SK-N-SH treated with all-trans-retinoic acid at 6 μM for 48 hours (cell line): ENCODE measurements around the gene SRF.
A peak's percentile ranks its signal among the peaks of the same experiment; 100 is the strongest.

Experiments used
- ATAC-seq: fragments of 200-7000 bp; cut with Tn5 transposase; 3 replicates; pipeline ENCODE4 v1.9.1; 2020; ENCODE audit warnings: mild to moderate bottlenecking, moderate library complexity
- ARNTL ChIP-seq: fragments of 450-650 bp; formaldehyde crosslinking; IDR thresholded peaks from 2 replicates; pipeline ENCODE4 v1.5.0; 2020; ENCODE audit warnings: low read depth, mild to moderate bottlenecking, moderate library complexity, borderline replicate concordance
- BACH2 ChIP-seq: fragments of 250-450 bp; sonication (Bioruptor Pico); IDR thresholded peaks from 2 replicates; pipeline ENCODE4 v1.9.0; 2021; ENCODE audit warnings: mild to moderate bottlenecking, borderline replicate concordance
- CSDC2 ChIP-seq: fragments of 250-450 bp; sonication (Bioruptor Pico); IDR thresholded peaks from 2 replicates; pipeline ENCODE4 v1.5.0; 2020; ENCODE audit warnings: mild to moderate bottlenecking, moderate library complexity
- ESRRG ChIP-seq: fragments of 250-450 bp; sonication (Bioruptor Pico); IDR thresholded peaks from 2 replicates; pipeline ENCODE4 v1.6.1; 2021; ENCODE audit warnings: mild to moderate bottlenecking
- GLIS3 ChIP-seq: fragments of 250-450 bp; sonication (Bioruptor Pico); IDR thresholded peaks from 2 replicates; pipeline ENCODE4 v1.5.0; 2020; ENCODE audit warnings: mild to moderate bottlenecking, moderate library complexity
- ISL1 ChIP-seq: fragments of 250-450 bp; sonication (Bioruptor Pico); IDR thresholded peaks from 2 replicates; pipeline ENCODE4 v2.1.2; 2022; ENCODE audit warnings: mild to moderate bottlenecking, moderate library complexity
- OSR1 ChIP-seq: fragments of 250-450 bp; sonication (Bioruptor Pico); IDR thresholded peaks from 2 replicates; pipeline ENCODE4 v1.8.0; 2022; ENCODE audit warnings: moderate library complexity, mild to moderate bottlenecking, inconsistent platforms
- PPARA ChIP-seq: fragments of 250-450 bp; sonication (Bioruptor Pico); IDR thresholded peaks from 2 replicates; pipeline ENCODE4 v1.5.0; 2020; ENCODE audit warnings: mild to moderate bottlenecking, borderline replicate concordance
- RARB ChIP-seq: fragments of 250-450 bp; sonication (Bioruptor Pico); IDR thresholded peaks from 2 replicates; pipeline ENCODE4 v1.8.0; 2021; ENCODE audit warnings: mild to moderate bottlenecking, moderate library complexity
- SNAI2 ChIP-seq: fragments of 250-450 bp; sonication (Bioruptor Pico); IDR thresholded peaks from 2 replicates; pipeline ENCODE4 v1.5.0; 2020; ENCODE audit warnings: mild to moderate bottlenecking, moderate library complexity
- TCF4 ChIP-seq: fragments of 250-450 bp; sonication (Bioruptor Pico); IDR thresholded peaks from 2 replicates; pipeline ENCODE4 v1.8.0; 2021; ENCODE audit warnings: mild to moderate bottlenecking, moderate library complexity, borderline replicate concordance
- TOX ChIP-seq: fragments of 250-450 bp; sonication (Bioruptor Pico); IDR thresholded peaks from 2 replicates; pipeline ENCODE4 v1.8.0; 2021; ENCODE audit warnings: mild to moderate bottlenecking, moderate library complexity, borderline replicate concordance
- ZC3H10 ChIP-seq: fragments of 250-450 bp; sonication (Bioruptor Pico); IDR thresholded peaks from 2 replicates; pipeline ENCODE4 v1.5.1; 2021; ENCODE audit warnings: mild to moderate bottlenecking, moderate library complexity
- ZFP3 ChIP-seq: fragments of 250-450 bp; sonication (Bioruptor Pico); IDR thresholded peaks from 2 replicates; pipeline ENCODE4 v1.5.0; 2020; ENCODE audit warnings: mild to moderate bottlenecking, moderate library complexity
- ZFP30 ChIP-seq: fragments of 450-650 bp; formaldehyde crosslinking; IDR thresholded peaks from 2 replicates; pipeline ENCODE4 v1.5.0; 2022; ENCODE audit warnings: mild to moderate bottlenecking, moderate library complexity
- ZNF70 ChIP-seq: fragments of 450-650 bp; formaldehyde crosslinking; IDR thresholded peaks from 2 replicates; pipeline ENCODE4 v1.5.0; 2020; ENCODE audit warnings: mild to moderate bottlenecking, moderate library complexity
- ZNF8 ChIP-seq: fragments of 450-650 bp; formaldehyde crosslinking; IDR thresholded peaks from 2 replicates; pipeline ENCODE4 v1.5.0; 2020; ENCODE audit warnings: mild to moderate bottlenecking, moderate library complexity
- TF ChIP-seq, protein P1 (sequence below): fragments of 250-450 bp; sonication (Bioruptor Pico); IDR thresholded peaks from 2 replicates; pipeline ENCODE4 v1.8.0; 2020; ENCODE audit warnings: mild to moderate bottlenecking, moderate library complexity, borderline replicate concordance
- TF ChIP-seq, protein P2 (sequence below): fragments of 250-450 bp; sonication (Bioruptor Pico); IDR thresholded peaks from 2 replicates; pipeline ENCODE4 v1.5.1; 2021; ENCODE audit warnings: mild to moderate bottlenecking, moderate library complexity
- TF ChIP-seq, protein P3 (sequence below): fragments of 250-450 bp; sonication (Bioruptor Pico); IDR thresholded peaks from 2 replicates; pipeline ENCODE4 v1.5.0; 2020; ENCODE audit warnings: mild to moderate bottlenecking, moderate library complexity
- TF ChIP-seq, protein P4 (sequence below): fragments of 250-450 bp; sonication (Bioruptor Pico); IDR thresholded peaks from 2 replicates; pipeline ENCODE4 v1.5.1; 2020; ENCODE audit warnings: low read depth, mild to moderate bottlenecking, moderate library complexity
- TF ChIP-seq, protein P5 (sequence below): fragments of 250-450 bp; sonication (Bioruptor Pico); IDR thresholded peaks from 2 replicates; pipeline ENCODE4 v1.8.0; 2021; ENCODE audit warnings: low read depth, mild to moderate bottlenecking, moderate library complexity, borderline replicate concordance

Gene SRF

DNA sequence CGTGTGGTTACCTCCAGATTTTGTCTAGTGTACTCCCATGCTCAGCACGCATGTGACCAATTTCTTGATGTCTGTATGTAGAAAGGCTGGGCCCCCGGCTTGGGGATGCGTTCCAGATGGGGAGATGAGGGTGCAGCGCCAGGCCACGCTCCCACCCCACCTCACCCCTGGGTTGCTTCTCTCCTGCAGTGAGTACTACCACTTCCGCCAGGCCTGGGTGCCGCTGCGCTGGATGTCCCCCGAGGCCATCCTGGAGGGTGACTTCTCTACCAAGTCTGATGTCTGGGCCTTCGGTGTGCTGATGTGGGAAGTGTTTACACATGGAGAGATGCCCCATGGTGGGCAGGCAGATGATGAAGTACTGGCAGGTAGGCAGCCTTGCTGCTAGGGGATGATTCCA is 11.5 kb upstream of the SRF start:
- ATAC-seq = no peak
- no peak for TF ChIP-seq SNAI2 (CRISPR knock-in tag)
- no peak for TF ChIP-seq RARB
- no peak for TF ChIP-seq ZC3H10
- no peak for TF ChIP-seq CSDC2
- TF ChIP-seq ARNTL (CRISPR knock-in tag) = no peak

DNA sequence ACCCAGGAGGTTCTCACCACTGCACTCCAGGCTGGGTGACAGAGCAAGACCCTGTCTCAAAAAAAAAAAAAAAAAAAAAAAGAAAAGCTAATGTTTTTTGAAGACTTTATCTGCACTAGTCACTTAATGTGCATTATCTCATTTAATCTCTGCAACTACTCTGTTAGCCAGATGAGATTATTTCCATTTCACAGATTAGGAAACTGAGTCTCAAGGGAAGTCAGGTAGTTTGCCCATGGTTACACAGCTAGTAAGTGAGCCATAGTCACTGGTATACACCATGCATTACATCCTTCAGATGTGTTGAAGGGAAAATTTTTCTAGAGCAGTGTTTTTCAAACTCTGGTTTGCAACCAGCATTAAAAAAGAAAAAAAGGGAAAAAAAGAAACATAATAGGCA is 7.2 kb upstream of the SRF start:
- TF ChIP-seq CSDC2 = no peak
- TF ChIP-seq BACH2 (CRISPR knock-in tag) = no peak
- TF ChIP-seq ZFP3 = no peak
- TF ChIP-seq ESRRG (CRISPR knock-in tag) = no peak
- no peak for TF ChIP-seq TCF4 (CRISPR knock-in tag)
- TF ChIP-seq, protein P1, sequence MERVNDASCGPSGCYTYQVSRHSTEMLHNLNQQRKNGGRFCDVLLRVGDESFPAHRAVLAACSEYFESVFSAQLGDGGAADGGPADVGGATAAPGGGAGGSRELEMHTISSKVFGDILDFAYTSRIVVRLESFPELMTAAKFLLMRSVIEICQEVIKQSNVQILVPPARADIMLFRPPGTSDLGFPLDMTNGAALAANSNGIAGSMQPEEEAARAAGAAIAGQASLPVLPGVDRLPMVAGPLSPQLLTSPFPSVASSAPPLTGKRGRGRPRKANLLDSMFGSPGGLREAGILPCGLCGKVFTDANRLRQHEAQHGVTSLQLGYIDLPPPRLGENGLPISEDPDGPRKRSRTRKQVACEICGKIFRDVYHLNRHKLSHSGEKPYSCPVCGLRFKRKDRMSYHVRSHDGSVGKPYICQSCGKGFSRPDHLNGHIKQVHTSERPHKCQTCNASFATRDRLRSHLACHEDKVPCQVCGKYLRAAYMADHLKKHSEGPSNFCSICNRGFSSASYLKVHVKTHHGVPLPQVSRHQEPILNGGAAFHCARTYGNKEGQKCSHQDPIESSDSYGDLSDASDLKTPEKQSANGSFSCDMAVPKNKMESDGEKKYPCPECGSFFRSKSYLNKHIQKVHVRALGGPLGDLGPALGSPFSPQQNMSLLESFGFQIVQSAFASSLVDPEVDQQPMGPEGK (CRISPR knock-in tag) = no peak
- no peak for TF ChIP-seq ZFP30
- TF ChIP-seq OSR1 (CRISPR knock-in tag) = no peak
- TF ChIP-seq, protein P2, sequence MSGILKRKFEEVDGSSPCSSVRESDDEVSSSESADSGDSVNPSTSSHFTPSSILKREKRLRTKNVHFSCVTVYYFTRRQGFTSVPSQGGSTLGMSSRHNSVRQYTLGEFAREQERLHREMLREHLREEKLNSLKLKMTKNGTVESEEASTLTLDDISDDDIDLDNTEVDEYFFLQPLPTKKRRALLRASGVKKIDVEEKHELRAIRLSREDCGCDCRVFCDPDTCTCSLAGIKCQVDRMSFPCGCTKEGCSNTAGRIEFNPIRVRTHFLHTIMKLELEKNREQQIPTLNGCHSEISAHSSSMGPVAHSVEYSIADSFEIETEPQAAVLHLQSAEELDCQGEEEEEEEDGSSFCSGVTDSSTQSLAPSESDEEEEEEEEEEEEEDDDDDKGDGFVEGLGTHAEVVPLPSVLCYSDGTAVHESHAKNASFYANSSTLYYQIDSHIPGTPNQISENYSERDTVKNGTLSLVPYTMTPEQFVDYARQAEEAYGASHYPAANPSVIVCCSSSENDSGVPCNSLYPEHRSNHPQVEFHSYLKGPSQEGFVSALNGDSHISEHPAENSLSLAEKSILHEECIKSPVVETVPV (CRISPR knock-in tag) = no peak
- no peak for TF ChIP-seq PPARA
- TF ChIP-seq, protein P3, sequence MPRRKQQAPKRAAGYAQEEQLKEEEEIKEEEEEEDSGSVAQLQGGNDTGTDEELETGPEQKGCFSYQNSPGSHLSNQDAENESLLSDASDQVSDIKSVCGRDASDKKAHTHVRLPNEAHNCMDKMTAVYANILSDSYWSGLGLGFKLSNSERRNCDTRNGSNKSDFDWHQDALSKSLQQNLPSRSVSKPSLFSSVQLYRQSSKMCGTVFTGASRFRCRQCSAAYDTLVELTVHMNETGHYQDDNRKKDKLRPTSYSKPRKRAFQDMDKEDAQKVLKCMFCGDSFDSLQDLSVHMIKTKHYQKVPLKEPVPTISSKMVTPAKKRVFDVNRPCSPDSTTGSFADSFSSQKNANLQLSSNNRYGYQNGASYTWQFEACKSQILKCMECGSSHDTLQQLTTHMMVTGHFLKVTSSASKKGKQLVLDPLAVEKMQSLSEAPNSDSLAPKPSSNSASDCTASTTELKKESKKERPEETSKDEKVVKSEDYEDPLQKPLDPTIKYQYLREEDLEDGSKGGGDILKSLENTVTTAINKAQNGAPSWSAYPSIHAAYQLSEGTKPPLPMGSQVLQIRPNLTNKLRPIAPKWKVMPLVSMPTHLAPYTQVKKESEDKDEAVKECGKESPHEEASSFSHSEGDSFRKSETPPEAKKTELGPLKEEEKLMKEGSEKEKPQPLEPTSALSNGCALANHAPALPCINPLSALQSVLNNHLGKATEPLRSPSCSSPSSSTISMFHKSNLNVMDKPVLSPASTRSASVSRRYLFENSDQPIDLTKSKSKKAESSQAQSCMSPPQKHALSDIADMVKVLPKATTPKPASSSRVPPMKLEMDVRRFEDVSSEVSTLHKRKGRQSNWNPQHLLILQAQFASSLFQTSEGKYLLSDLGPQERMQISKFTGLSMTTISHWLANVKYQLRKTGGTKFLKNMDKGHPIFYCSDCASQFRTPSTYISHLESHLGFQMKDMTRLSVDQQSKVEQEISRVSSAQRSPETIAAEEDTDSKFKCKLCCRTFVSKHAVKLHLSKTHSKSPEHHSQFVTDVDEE (CRISPR knock-in tag) = no peak
- no peak for TF ChIP-seq ISL1
- no peak for TF ChIP-seq ARNTL (CRISPR knock-in tag)
- TF ChIP-seq ZNF70 (CRISPR knock-in tag) = no peak
- TF ChIP-seq ZC3H10 = no peak
- TF ChIP-seq, protein P4, sequence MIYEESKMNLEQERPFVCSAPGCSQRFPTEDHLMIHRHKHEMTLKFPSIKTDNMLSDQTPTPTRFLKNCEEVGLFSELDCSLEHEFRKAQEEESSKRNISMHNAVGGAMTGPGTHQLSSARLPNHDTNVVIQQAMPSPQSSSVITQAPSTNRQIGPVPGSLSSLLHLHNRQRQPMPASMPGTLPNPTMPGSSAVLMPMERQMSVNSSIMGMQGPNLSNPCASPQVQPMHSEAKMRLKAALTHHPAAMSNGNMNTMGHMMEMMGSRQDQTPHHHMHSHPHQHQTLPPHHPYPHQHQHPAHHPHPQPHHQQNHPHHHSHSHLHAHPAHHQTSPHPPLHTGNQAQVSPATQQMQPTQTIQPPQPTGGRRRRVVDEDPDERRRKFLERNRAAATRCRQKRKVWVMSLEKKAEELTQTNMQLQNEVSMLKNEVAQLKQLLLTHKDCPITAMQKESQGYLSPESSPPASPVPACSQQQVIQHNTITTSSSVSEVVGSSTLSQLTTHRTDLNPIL (CRISPR knock-in tag) = no peak
- no peak for TF ChIP-seq SNAI2 (CRISPR knock-in tag)
- no peak for TF ChIP-seq GLIS3
- no peak for TF ChIP-seq ZNF8 (CRISPR knock-in tag)
- no peak for TF ChIP-seq TOX (CRISPR knock-in tag)
- TF ChIP-seq, all 23 proteins: peak for 0
- ATAC-seq = no peak

DNA sequence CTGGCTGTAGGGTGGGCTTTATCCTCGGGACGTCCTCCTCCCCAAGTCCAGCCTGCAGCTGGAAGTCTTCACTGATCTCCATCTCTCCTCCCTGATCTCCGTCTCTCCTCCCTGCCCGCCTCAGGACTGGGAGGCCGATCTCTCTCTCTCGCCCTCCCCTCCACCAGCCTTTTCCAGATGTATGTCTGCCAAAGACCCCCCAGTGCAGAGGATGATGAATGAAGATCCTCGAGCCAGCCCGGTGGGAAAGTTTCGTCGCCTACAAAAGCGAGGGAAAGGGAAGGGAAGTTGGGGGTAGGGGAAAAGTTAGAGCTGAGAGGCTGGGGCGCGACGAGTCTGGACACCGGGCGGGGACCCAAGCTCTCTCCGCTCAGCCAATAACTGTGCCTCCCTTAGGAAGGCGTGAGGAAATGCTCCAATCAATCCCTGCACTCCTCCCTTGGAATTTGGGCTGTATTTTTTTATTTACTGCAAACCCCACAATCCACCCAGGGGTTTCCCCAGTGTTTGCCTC is 595 bp upstream of the SRF start:
- peak; percentile 72 for ATAC-seq
- no peak for TF ChIP-seq ARNTL (CRISPR knock-in tag)
- TF ChIP-seq ISL1 = no peak
- TF ChIP-seq RARB = no peak
- TF ChIP-seq, protein P3 (CRISPR knock-in tag) = no peak
- TF ChIP-seq ZNF70 (CRISPR knock-in tag) = no peak
- TF ChIP-seq, protein P5, sequence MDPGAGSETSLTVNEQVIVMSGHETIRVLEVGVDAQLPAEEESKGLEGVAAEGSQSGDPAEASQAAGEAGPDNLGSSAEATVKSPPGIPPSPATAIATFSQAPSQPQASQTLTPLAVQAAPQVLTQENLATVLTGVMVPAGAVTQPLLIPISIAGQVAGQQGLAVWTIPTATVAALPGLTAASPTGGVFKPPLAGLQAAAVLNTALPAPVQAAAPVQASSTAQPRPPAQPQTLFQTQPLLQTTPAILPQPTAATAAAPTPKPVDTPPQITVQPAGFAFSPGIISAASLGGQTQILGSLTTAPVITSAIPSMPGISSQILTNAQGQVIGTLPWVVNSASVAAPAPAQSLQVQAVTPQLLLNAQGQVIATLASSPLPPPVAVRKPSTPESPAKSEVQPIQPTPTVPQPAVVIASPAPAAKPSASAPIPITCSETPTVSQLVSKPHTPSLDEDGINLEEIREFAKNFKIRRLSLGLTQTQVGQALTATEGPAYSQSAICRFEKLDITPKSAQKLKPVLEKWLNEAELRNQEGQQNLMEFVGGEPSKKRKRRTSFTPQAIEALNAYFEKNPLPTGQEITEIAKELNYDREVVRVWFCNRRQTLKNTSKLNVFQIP (CRISPR knock-in tag) = no peak
- TF ChIP-seq GLIS3 = no peak
- TF ChIP-seq SNAI2 (CRISPR knock-in tag) = no peak
- no peak for TF ChIP-seq OSR1 (CRISPR knock-in tag)
- no peak for TF ChIP-seq PPARA
- TF ChIP-seq TOX (CRISPR knock-in tag) = no peak
- TF ChIP-seq TCF4 (CRISPR knock-in tag) = no peak
- TF ChIP-seq ZFP3 = no peak
